ENCODE results near the gene PPFIBP1. TPM values are rescaled to one million over a fixed set of nuclear protein-coding genes. Genes with fewer than 3 reads are reported as not detected.

PPFIBP1 gene
- total and polyA plus RNA-seq, 2 of the 8 experiments (the other 6 are each of a cell fraction or from before 2014, with no cell fraction given), result 7.7 to 31.3 TPM

DNA sequence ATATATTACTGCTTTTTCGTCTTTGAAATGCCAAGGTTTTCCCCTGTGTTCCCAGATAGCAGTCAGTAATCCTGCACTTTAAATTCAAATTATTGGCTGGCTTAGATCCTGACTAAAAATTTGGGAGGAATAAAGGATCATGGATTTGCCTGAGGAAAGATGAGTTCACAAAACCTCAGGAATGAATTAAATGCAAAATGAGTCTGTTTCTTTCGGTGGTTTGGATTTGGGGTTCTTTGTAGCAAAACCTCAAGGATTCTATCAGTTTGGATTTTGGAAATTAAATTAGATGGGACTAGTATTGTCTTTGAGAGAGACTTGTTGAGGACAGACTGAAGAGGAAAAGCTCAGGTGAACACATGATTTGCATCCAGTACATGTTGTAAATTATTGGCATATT, 36.1 kb downstream of the PPFIBP1 start (continued):
- TF ChIP-seq CHD1 (IDR thresholded peaks at IDR 0.05; ENCODE audit: low read depth, low read length), result no peak
- no peak for TF ChIP-seq TAF7 (optimal IDR thresholded peaks at IDR 0.05; ENCODE audit: borderline replicate concordance, low read depth, low read length)
- no peak for TF ChIP-seq RXRA (IDR thresholded peaks at IDR 0.05; ENCODE audit: insufficient read depth, low read depth, low read length)
- TF ChIP-seq RBBP5 (IDR thresholded peaks at IDR 0.05; ENCODE audit: borderline replicate concordance, low read depth, low read length), result no peak
- no peak for TF ChIP-seq ZNF274 (IDR thresholded peaks at IDR 0.05; ENCODE audit: borderline replicate concordance, extremely low read depth, low read length)

All from H1 (cell line).